Right lobe of liver (tissue), 4 donors: ENCODE data around the gene NDUFA6.

ENCODE experiments used
- CTCF ChIP-seq, 4 donors: fragments of 200-600 bp in 3 of 4; fragments of 450-650 bp in 1 of 4; IDR thresholded peaks; one replicate each; pipeline versions ENCODE4 v1.5.1 to v1.8.0; 2016 to 2022; ENCODE audit warnings: antibody characterized with exemption in 4 of 4, mild to moderate bottlenecking in 2 of 4
- POLR2A ChIP-seq: fragments of 450-650 bp; IDR thresholded peaks from one replicate; pipeline ENCODE4 v1.6.1; 2017; ENCODE audit warnings: antibody characterized with exemption, mild to moderate bottlenecking
- donor health status: DM: no; HTN: no; CAD: no.
- donor health status: DM: no; HTN: no; CAD: no.
- donor health status: DM: no; HTN: yes; CAD: no.

DNA sequence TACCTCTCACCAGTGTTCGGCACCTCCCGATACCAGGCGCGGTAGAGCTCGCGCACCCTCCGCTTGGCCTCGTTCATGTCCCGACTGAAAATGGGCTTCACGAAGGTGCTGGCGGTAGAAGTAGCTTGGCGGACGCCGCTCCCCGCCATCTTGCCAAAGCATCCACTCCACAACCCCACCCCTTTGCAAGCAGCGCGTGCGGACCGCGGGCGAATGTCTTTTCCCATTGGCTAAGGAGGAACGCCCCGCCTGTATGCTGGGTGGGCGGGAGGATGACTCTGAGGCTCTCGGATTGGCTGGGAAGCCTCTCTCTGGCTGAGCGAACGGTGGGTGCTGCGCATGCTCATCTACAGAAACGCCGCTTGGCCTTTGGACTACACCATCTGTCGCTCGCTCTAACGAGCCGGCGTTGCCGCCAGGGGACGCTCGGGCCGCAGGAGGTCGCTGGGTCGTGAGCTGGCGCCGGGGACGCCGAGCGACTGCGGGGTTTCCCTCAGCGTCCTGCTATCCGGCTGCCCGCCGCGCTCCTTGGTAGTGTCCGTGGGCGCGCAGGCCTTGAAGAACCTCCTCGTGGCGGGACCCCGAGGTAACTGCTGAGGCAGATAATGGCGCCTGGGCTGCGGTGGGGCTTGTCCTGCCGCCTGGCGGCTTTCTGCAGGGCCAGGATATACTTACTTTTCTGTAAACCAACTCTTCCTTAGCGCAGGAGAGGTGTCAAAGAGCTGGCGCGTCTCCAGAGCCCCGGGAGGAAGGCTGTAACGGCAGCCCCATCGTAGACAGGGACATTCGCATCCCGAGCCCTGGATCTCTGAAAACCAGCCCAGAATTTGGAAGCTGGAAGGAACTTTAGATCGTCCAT lies at the start of gene NDUFA6:
- TF ChIP-seq CTCF (IDR thresholded peaks at IDR 0.05) (peak; percentile 96 to 98 (median 96)), POLR2A (peak; percentile 92)
